Panc1 (cell line): ENCODE measurements around the gene UBE2E2. TPM values are rescaled to one million over a fixed set of nuclear protein-coding genes. Genes with fewer than 3 reads are reported as not detected.

Experiments used
- ATAC-seq: fragments of 200-7000 bp; cut with Tn5 transposase; 2 replicates; pipeline ENCODE4 v1.9.1; 2020; ENCODE audit warnings: mild to moderate bottlenecking, moderate library complexity
- BruUV-seq: library from RNA; stranded (reverse); fragments of 400-500 nt; replicated peaks from 2 replicates; lab custom pipeline; 2021; lab: Mats Ljungman, UMichigan
- CTCF ChIA-PET: fragments of 300-600 bp; sonication (Branson Sonifier 250); formaldehyde crosslinking; loops from one replicate; lab custom pipeline; 2022; ENCODE audit warnings: antibody characterized with exemption; lab: Charles Lee
- POLR2A ChIA-PET: fragments of 300-600 bp; sonication (Branson Sonifier 250); formaldehyde crosslinking; loops from one replicate; lab custom pipeline; 2022; ENCODE audit warnings: antibody characterized with exemption; lab: Charles Lee
- DNase-seq: peaks from one replicate; pipeline ENCODE4 v3.0.0-alpha.2; 2010; ENCODE audit warnings: low read depth, low spot score
- H3K27ac ChIP-seq: 2 replicates; pipeline ENCODE4 v1.5.1; 2011; ENCODE audit warnings: mild to moderate bottlenecking, low read length, inconsistent platforms
- H3K27me3 ChIP-seq: fragments of 200-500 bp; sonication (Bioruptor generic); 2 replicates; pipeline ENCODE4 v1.6.0; 2014; ENCODE audit warnings: low read length, inconsistent platforms; ENCODE audit not compliant: control insufficient read depth, insufficient read depth
- H3K36me3 ChIP-seq: fragments of 200-500 bp; sonication (Bioruptor generic); 2 replicates; pipeline ENCODE4 v1.5.1; 2014; ENCODE audit warnings: inconsistent platforms, mild to moderate bottlenecking, low read length, moderate library complexity; ENCODE audit not compliant: control insufficient read depth, insufficient read depth
- H3K4me1 ChIP-seq: 2 replicates; pipeline ENCODE4 v1.5.1; 2011; ENCODE audit warnings: inconsistent platforms, mild to moderate bottlenecking, low read length, moderate library complexity; ENCODE audit not compliant: control insufficient read depth, insufficient read depth
- H3K4me3 ChIP-seq, 2 experiments: 2 replicates each; pipeline ENCODE4 v1.5.1; 2011 to 2012; ENCODE audit warnings: low read depth in 2 of 2, low read length in 2 of 2, mild to moderate bottlenecking in 2 of 2, inconsistent platforms in 1 of 2, moderate library complexity in 1 of 2
- H3K9me3 ChIP-seq: fragments of 200-500 bp; sonication (Bioruptor generic); 2 replicates; pipeline ENCODE4 v1.5.1; 2014; ENCODE audit warnings: low read depth, mild to moderate bottlenecking, inconsistent platforms, low read length, moderate library complexity; ENCODE audit not compliant: control insufficient read depth, insufficient read depth
- POLR2AphosphoS5 ChIP-seq: IDR thresholded peaks from 2 replicates; pipeline ENCODE4 v1.6.1; 2012; ENCODE audit warnings: mild to moderate bottlenecking, low read depth, low read length, moderate library complexity
- REST ChIP-seq, 2 experiments: IDR thresholded peaks; 2 replicates each; pipeline ENCODE4 v1.6.1; 2011 to 2012; ENCODE audit warnings: low read depth in 2 of 2, control low read depth in 1 of 2, low read length in 1 of 2, mild to moderate bottlenecking in 1 of 2, moderate library complexity in 1 of 2; ENCODE audit not compliant: insufficient read depth in 1 of 2
- SIN3A ChIP-seq: IDR thresholded peaks from 2 replicates; pipeline ENCODE4 v1.6.1; 2012; ENCODE audit warnings: low read depth, mild to moderate bottlenecking, low read length, moderate library complexity, borderline replicate concordance; ENCODE audit not compliant: insufficient read depth
- TCF7L2 ChIP-seq: IDR thresholded peaks from 2 replicates; pipeline ENCODE4 v1.6.1; 2011; ENCODE audit warnings: mild to moderate bottlenecking, low read depth, low read length, inconsistent platforms
- in situ Hi-C: cut with HindIII; loops from 2 replicates; pipeline ENCODE4 v1.10.0; 2016; ENCODE audit warnings: low sequenced_read_pairs, low pct_unique_long_range_greater_than_20kb
- intact Hi-C: fragments of 100-400 bp; cut with micrococcal nuclease; formaldehyde crosslinking; loops from one replicate; pipeline ENCODE4 v1.10.0; 2022; ENCODE audit not compliant: unreplicated experiment
- total RNA-seq: library from RNA; stranded (reverse); gene quantifications from one replicate; pipeline ENCODE4 v1.2.1, GENCODE V29; 2021; ENCODE audit not compliant: unreplicated experiment
- TF ChIP-seq, protein P1 (sequence below): fragments of 450-650 bp; IDR thresholded peaks from 2 replicates; pipeline ENCODE4 v1.5.1; 2017; ENCODE audit warnings: mild to moderate bottlenecking

UBE2E2 gene
- total RNA-seq, 1 experiment from 2014 or later: 38.2 TPM

- ChIA-PET POLR2A (no interaction called here), CTCF (no interaction called here)
- BruUV-seq: no TSS peak
- H3K4me1 ChIP-seq: no peaks in the 10 kb centered on the region; the same call in 1 of the 2 replicates
- H3K27ac ChIP-seq: no peak overlapping the region
- TF ChIP-seq TCF7L2 (no peak), POLR2AphosphoS5 (no peak), REST (IDR thresholded peaks at IDR 0.05; ENCODE audit: insufficient read depth in 1 of 2, low read depth in 2 of 2, low read length in 1 of 2) (no peak), SIN3A (no peak)
- TF ChIP-seq, protein P1, sequence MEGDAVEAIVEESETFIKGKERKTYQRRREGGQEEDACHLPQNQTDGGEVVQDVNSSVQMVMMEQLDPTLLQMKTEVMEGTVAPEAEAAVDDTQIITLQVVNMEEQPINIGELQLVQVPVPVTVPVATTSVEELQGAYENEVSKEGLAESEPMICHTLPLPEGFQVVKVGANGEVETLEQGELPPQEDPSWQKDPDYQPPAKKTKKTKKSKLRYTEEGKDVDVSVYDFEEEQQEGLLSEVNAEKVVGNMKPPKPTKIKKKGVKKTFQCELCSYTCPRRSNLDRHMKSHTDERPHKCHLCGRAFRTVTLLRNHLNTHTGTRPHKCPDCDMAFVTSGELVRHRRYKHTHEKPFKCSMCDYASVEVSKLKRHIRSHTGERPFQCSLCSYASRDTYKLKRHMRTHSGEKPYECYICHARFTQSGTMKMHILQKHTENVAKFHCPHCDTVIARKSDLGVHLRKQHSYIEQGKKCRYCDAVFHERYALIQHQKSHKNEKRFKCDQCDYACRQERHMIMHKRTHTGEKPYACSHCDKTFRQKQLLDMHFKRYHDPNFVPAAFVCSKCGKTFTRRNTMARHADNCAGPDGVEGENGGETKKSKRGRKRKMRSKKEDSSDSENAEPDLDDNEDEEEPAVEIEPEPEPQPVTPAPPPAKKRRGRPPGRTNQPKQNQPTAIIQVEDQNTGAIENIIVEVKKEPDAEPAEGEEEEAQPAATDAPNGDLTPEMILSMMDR: no peak
- no peaks in the 10 kb centered on the region; the same call in 1 of the 2 replicates for H3K36me3 ChIP-seq
- no peaks in the 10 kb centered on the region for H3K27me3 ChIP-seq
- in situ Hi-C loops (no loop called here), intact Hi-C loops (no loop called here)
- no peak for ATAC-seq
- peaks cover 2% of the 10 kb centered on the region; the same call in 1 of the 2 replicates for H3K9me3 ChIP-seq
- H3K4me3 ChIP-seq: no peak overlapping the region
- no peak for DNase-seq
These were observed 388.2 kb downstream of the UBE2E2 start for GRCh38 chr3:23591374-23591773.

DNA sequence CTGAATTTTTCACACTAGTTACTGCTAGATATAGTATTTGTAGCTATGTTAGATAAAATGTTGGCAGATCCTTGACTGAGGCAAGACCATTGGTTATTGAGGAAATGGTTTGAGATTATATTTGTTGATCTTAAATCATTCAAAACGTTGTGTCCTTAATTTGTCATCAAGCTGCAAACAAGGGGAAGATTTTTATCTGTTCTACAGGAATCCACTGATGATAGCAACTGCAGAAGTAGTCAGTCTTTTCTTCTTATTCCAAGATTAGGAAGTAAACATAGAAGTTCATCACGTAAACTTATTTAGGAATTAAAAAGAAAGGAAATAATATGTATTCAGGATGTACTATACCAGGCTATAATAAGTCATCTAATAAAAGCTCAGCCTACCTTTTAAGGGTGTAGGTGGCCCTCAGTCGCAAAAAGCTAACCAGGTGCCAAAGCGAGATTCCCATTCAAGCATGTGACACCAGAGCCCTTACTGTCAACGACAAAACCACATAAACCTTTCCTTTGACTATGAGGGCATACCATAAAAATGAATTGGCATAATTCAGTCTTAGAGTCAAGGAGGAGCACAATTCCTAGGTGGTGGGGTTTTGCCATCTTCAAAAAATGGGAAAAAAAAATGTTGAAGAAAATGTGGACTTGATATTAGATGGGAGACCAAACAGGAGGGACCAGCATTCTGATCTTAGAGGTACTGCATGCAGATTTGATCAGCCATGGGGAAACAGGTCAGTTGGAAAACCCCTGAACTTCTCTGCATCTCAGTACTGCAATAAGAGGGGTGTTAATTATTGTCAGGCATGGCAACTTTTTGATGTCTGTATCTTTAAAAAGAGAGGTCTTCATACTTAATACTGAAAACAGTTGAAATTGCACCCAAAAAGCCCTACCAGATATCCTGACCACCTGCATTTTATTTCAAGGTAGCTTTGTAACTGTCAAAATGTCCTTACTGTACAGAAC, 390.1 kb downstream of the UBE2E2 start:
- no peak for ATAC-seq
- H3K9me3 ChIP-seq: peaks cover 3% of the 10 kb centered on the region; the same call in 1 of the 2 replicates

More for the DNA sequence above, 390.1 kb downstream of the UBE2E2 start:
- Histone ChIP-seq H3K36me3 (no peaks in the 10 kb centered on the region; the same call in 1 of the 2 replicates), H3K4me1 (no peaks in the 10 kb centered on the region; the same call in 1 of the 2 replicates), H3K4me3 (no peak overlapping the region), H3K27me3 (no peaks in the 10 kb centered on the region), H3K27ac (no peak overlapping the region)
- ChIA-PET CTCF (no interaction called here), POLR2A (no interaction called here)
- intact Hi-C loops (no loop called here), in situ Hi-C loops (no loop called here)
- TF ChIP-seq REST (IDR thresholded peaks at IDR 0.05; ENCODE audit: insufficient read depth in 1 of 2, low read depth in 2 of 2, low read length in 1 of 2) (no peak), SIN3A (no peak), POLR2AphosphoS5 (no peak), TCF7L2 (no peak)
- TF ChIP-seq, protein P1: no peak
- DNase-seq: no peak
- no TSS peak for BruUV-seq
